Stomach (tissue), 9 donors: ENCODE data around the gene SLC24A3. TPM values are rescaled to one million over a fixed set of nuclear protein-coding genes. Genes with fewer than 3 reads are reported as not detected.

Source experiments
- DNase-seq, 2 donors: peaks; one replicate each; pipeline versions ENCODE4 v3.0.0 to v3.0.0-alpha.2; 2013 to 2019
- H3K27ac ChIP-seq, 5 donors: fragments of 200-600 bp in 4 of 5; sonication (generic) in 4 of 5; one replicate each; pipeline ENCODE4 v1.5.1; 2013 to 2019; ENCODE audit warnings: mild to moderate bottlenecking in 1 of 5, moderate library complexity in 1 of 5
- H3K27me3 ChIP-seq, 3 donors: fragments of 200-600 bp; sonication (generic); one replicate each; pipeline ENCODE4 v1.5.1; 2017 to 2019; ENCODE audit warnings: mixed run types in 1 of 3
- H3K36me3 ChIP-seq, 4 donors: fragments of 200-600 bp; sonication (generic); 1 replicate in 3 of 4; 2 replicates in 1 of 4; pipeline ENCODE4 v1.5.1; 2016 to 2019
- H3K4me1 ChIP-seq, 4 donors: fragments of 200-600 bp; sonication (generic); one replicate each; pipeline ENCODE4 v1.5.1; 2016 to 2019
- H3K4me3 ChIP-seq, 4 donors: fragments of 200-600 bp; sonication (generic) in 3 of 4; one replicate each; pipeline ENCODE4 v1.5.1; 2016 to 2019; ENCODE audit warnings: mild to moderate bottlenecking in 1 of 4
- H3K9me3 ChIP-seq, 4 donors: fragments of 200-600 bp; sonication (generic); one replicate each; pipeline ENCODE4 v1.5.1; 2016 to 2019
- CTCF ChIP-seq, 7 experiments: fragments of 450-650 bp in 4 of 7; fragments of 200-600 bp in 3 of 7; sonication (generic) in 3 of 7; IDR thresholded peaks; one replicate each; pipeline ENCODE4 v1.5.1; 2016 to 2019; ENCODE audit warnings: antibody characterized with exemption in 7 of 7, control low read depth in 2 of 7, mild to moderate bottlenecking in 1 of 7
- EP300 ChIP-seq: sonication (generic); formaldehyde crosslinking; IDR thresholded peaks from one replicate; pipeline ENCODE4 v1.6.1; 2017; ENCODE audit warnings: antibody characterized with exemption
- POLR2A ChIP-seq, 4 donors: fragments of 450-650 bp; IDR thresholded peaks; one replicate each; pipeline ENCODE4 v1.6.1; 2016; ENCODE audit warnings: antibody characterized with exemption in 4 of 4, control low read depth in 2 of 4, mild to moderate bottlenecking in 1 of 4, moderate library complexity in 1 of 4
- POLR2AphosphoS5 ChIP-seq, 3 donors: sonication (generic); formaldehyde crosslinking; IDR thresholded peaks; one replicate each; pipeline ENCODE4 v1.6.1; 2016; ENCODE audit warnings: antibody characterized with exemption in 3 of 3
- WGBS, 5 donors: extraction: QIAGEN DNeasy Blood & Tissue Kit in 3 of 5; methylation state at CpG; one replicate each; pipeline versions ENCODE4 v1.1.5 to v1.1.7; 2013 to 2018; 5-methylcytosine and 5-hydroxymethylcytosine counted together
- intact Hi-C: fragments of 100-400 bp; cut with DNase I; formaldehyde crosslinking; loops from one replicate; pipeline ENCODE4 v1.15.1; 2023; ENCODE audit warnings: low total_unique reads
- polyA plus RNA-seq, 3 donors: library from polyadenylated mRNA; stranded (reverse); fragments of 200-250 nt; gene quantifications; one replicate each; pipeline ENCODE4 v1.2.3, GENCODE V29; 2013
- total RNA-seq, 5 donors: library from RNA; depleted of rRNA; stranded (reverse); fragments of >200 nt; gene quantifications; one replicate each; pipeline versions ENCODE4 v1.1.0 to v1.2.3, GENCODE V29; 2014 to 2016
- donor health status: healthy with polysubstance abuse.
- donor health status: Bipolar disorder and iron deficiency.
- donor health status: healthy.

Gene SLC24A3
- total and polyA plus RNA-seq, 8 donors = 1.8 to 9.0 (median 4.5) TPM

GRCh38 chr20:19615629-19616028 lies 403.2 kb downstream of the SLC24A3 start:
- no peak for DNase-seq
- no peak overlapping the region for H3K27ac ChIP-seq
- H3K27me3 ChIP-seq = no peaks in the 10 kb centered on the region
- H3K36me3 ChIP-seq = no peaks in the 10 kb centered on the region
- no peaks in the 10 kb centered on the region for H3K4me1 ChIP-seq
- H3K4me3 ChIP-seq = no peak overlapping the region
- no peaks in the 10 kb centered on the region for H3K9me3 ChIP-seq
- TF ChIP-seq EP300 = no peak
- TF ChIP-seq POLR2AphosphoS5 (IDR thresholded peaks at IDR 0.05) = no peak
- TF ChIP-seq CTCF (IDR thresholded peaks at IDR 0.05) = no peak
- intact Hi-C loops = no loop called here

GRCh38 chr20:19616081-19616480 lies 403.6 kb downstream of the SLC24A3 start:
- TF ChIP-seq POLR2AphosphoS5 (IDR thresholded peaks at IDR 0.05) (no peak), POLR2A (IDR thresholded peaks at IDR 0.05) (no peak), CTCF (IDR thresholded peaks at IDR 0.05) (no peak), EP300 (no peak)
- no peaks in the 10 kb centered on the region for H3K36me3 ChIP-seq
- whole genome bisulfite sequencing, 5 donors = 72 to 79% (median 76%) methylated on average over 2 of the region's 2 CpGs

GRCh38 chr20:19616620-19617019 lies 404.2 kb downstream of the SLC24A3 start:
- Histone ChIP-seq H3K27me3 (no peaks in the 10 kb centered on the region), H3K9me3 (no peaks in the 10 kb centered on the region), H3K4me3 (no peak overlapping the region), H3K4me1 (no peaks in the 10 kb centered on the region), H3K27ac (no peak overlapping the region), H3K36me3 (no peaks in the 10 kb centered on the region)
- TF ChIP-seq POLR2A (IDR thresholded peaks at IDR 0.05) (no peak), EP300 (no peak), POLR2AphosphoS5 (IDR thresholded peaks at IDR 0.05) (no peak), CTCF (IDR thresholded peaks at IDR 0.05) (no peak)
- no peak for DNase-seq
- WGBS, 5 donors = 79 to 87% (median 83%) methylated on average over 4 of the region's 4 CpGs
- intact Hi-C loops = no loop called here

More at GRCh38 chr20:19616081-19616480, 403.6 kb downstream of the SLC24A3 start:
- DNase-seq = no peak
- Histone ChIP-seq H3K27me3 (no peaks in the 10 kb centered on the region), H3K4me1 (no peaks in the 10 kb centered on the region), H3K4me3 (no peak overlapping the region), H3K9me3 (no peaks in the 10 kb centered on the region), H3K27ac (no peak overlapping the region)
- intact Hi-C loops = no loop called here

DNA sequence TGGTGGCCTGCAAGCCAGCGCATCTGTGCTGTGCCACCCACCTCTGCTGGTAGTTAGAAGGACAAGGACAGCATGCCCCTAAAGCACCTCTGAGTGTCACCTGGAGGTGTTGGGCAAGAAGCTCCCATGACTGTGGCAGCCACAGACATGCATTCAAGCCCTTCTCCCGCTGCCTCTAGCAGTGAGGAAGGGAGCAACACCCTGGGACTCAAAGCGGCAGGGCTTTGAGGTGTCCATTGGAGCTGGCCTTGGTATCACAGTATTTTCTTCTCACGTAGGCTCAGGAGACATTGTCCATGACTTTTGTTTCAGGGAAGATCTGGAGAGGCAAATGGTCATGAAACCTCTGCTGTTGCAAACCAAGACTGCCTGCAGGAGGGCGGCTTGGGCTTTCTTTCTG lies 404.8 kb downstream of the SLC24A3 start:
- Histone ChIP-seq H3K9me3 (no peaks in the 10 kb centered on the region), H3K4me1 (no peaks in the 10 kb centered on the region), H3K27me3 (no peaks in the 10 kb centered on the region), H3K4me3 (no peak overlapping the region), H3K36me3 (no peaks in the 10 kb centered on the region), H3K27ac (no peak overlapping the region)
- TF ChIP-seq POLR2AphosphoS5 (IDR thresholded peaks at IDR 0.05) = no peak
- TF ChIP-seq CTCF (IDR thresholded peaks at IDR 0.05) = no peak
- TF ChIP-seq EP300 = no peak
- no peak for TF ChIP-seq POLR2A (IDR thresholded peaks at IDR 0.05)
- WGBS, 5 donors = 90 to 94% (median 91%) methylated on average over 5 of the region's 5 CpGs
- no peak for DNase-seq
- intact Hi-C loops = no loop called here
